H1 (cell line): Measurements from ENCODE around the gene TMCC3. TPM values are rescaled to one million over a fixed set of nuclear protein-coding genes. Genes with fewer than 3 reads are reported as not detected.

Experiments
- ATF2 ChIP-seq: IDR thresholded peaks from 2 replicates; pipeline ENCODE4 v1.6.1; 2012; ENCODE audit warnings: low read length, inconsistent platforms
- BRCA1 ChIP-seq: IDR thresholded peaks from 2 replicates; pipeline ENCODE4 v1.6.1; 2012; ENCODE audit warnings: low read depth, low read length, improper control_type of control experiment
- CBX5 ChIP-seq: fragments of 300-800, 300-1000 bp; sonication (generic); IDR thresholded peaks from 2 replicates; pipeline ENCODE4 v1.7.1; 2016; ENCODE audit warnings: antibody characterized with exemption, low read length, low read depth
- MAFK ChIP-seq: IDR thresholded peaks from 2 replicates; pipeline ENCODE4 v1.6.1; 2012; ENCODE audit warnings: low read depth, mild to moderate bottlenecking, improper control_type of control experiment, low read length
- SP1 ChIP-seq: IDR thresholded peaks from 2 replicates; pipeline ENCODE4 v1.6.1; 2011; ENCODE audit warnings: low read depth, low read length
- microRNA-seq, 2 experiments: library from miRNA; unstranded; fragments of <30 nt; microRNA quantifications; one replicate each; pipeline versions ENCODE4 to v1.2.0, GENCODE V29; 2016 to 2020; ENCODE audit warnings: borderline microRNAs expressed in 2 of 2, borderline number of aligned reads in 2 of 2, borderline replicate concordance in 1 of 2
- polyA plus RNA-seq, 7 experiments: library from polyadenylated mRNA; depleted of rRNA in 3 of 7; stranded (reverse) in 5 of 7; unstranded in 2 of 7; fragments of >200 nt in 5 of 7; fragments of 200-250 nt in 2 of 7; gene quantifications; 1 replicate in 5 of 7; 2 replicates in 1 of 7; 4 replicates in 1 of 7; pipeline versions ENCODE4 v1.2.1 to v1.2.3, GENCODE V29; 2011 to 2013; ENCODE audit warnings: missing spikeins in 2 of 7, mixed read lengths in 2 of 7
- small RNA-seq: library from polyadenylated mRNA; stranded (forward); fragments of <200 nt; extraction: miRNeasy Mini kit (QIAGEN cat#:217004); gene quantifications from one replicate; pipeline ENCODE3, GENCODE V24; 2013; ENCODE audit not compliant: insufficient read depth
- total RNA-seq: library from RNA; stranded (reverse); fragmentation: NEBNext Ultra II Directional; extraction: Animal tissue kit (Norgen Biotek cat#: 25700); gene quantifications from 2 replicates; pipeline ENCODE4 v1.2.1, GENCODE V29; 2021

Gene TMCC3
- total and polyA plus RNA-seq, 2 of the 8 experiments (the other 6 are each of a cell fraction or from before 2014, with no cell fraction given), result 1.7 to 4.1 TPM

GRCh38 chr12:94525951-94526350 lies 124.4 kb downstream of the TMCC3 start (continued):
- TF ChIP-seq ATF2 (no peak), MAFK (no peak), SP1 (no peak), BRCA1 (no peak), CBX5 (no peak)

Small RNA genes within 50 kb of the gene (microRNA-seq; reads per million reads assigned to microRNA genes)
- gene MIR5700, result 0 reads per million in 2 experiments

Small RNA genes within 50 kb of the gene (small RNA-seq; reads per million reads assigned to genes)
- gene LSM3P2, result not detected
- not detected for gene MIR5700

Other genes with a start within 250 kb of the TMCC3 start
- 25.6 and 25.8 TPM in 2 replicates for gene CEP83, start 190.7 kb downstream of the TMCC3 start, total RNA-seq
- 6.0 and 7.9 TPM in 2 replicates for gene CEP83, start 190.7 kb downstream of the TMCC3 start, polyA plus RNA-seq (2011; rRNA removed)